H1 (cell line): Measurements from ENCODE around the gene GPR34. TPM values are rescaled to one million over a fixed set of nuclear protein-coding genes. Genes with fewer than 3 reads are reported as not detected.

Source experiments
- CTCF ChIA-PET: fragments of 300-600 bp; sonication (Branson Sonifier 250); formaldehyde crosslinking; loops from one replicate; lab custom pipeline; 2021; ENCODE audit not compliant: partially characterized antibody; lab: Charles Lee
- POLR2A ChIA-PET: fragments of 300-600 bp; sonication (Branson Sonifier 250); formaldehyde crosslinking; loops from one replicate; lab custom pipeline; 2021; ENCODE audit warnings: inconsistent platforms; ENCODE audit not compliant: partially characterized antibody; lab: Charles Lee
- DNase-seq, 2 experiments: peaks; one replicate each; pipeline versions ENCODE4 v3.0.0 to v3.0.0-alpha.2; 2010 to 2022; ENCODE audit warnings: low spot score in 2 of 2, low read depth in 1 of 2, mixed read lengths in 1 of 2
- FAIRE-seq: peaks from 2 replicates; lab custom pipeline; 2011; peaks lifted over from hg19 to GRCh38; lab: Jason Lieb, UNC
- H2AFZ ChIP-seq: 2 replicates; pipeline ENCODE4 v1.8.1; 2012; ENCODE audit warnings: low read length, inconsistent platforms
- H2AK5ac ChIP-seq: 2 replicates; pipeline ENCODE4 v1.6.1; 2013; ENCODE audit warnings: low read depth, low read length
- H2BK120ac ChIP-seq: replicated peaks from 2 replicates; pipeline ENCODE3; 2013; ENCODE audit warnings: low read depth, low read length, inconsistent platforms
- H2BK12ac ChIP-seq: 2 replicates; pipeline ENCODE4 v1.6.1; 2013; ENCODE audit warnings: low read depth, low read length
- H2BK15ac ChIP-seq: 2 replicates; pipeline ENCODE4 v1.6.1; 2013; ENCODE audit warnings: low read length
- H2BK20ac ChIP-seq: 2 replicates; pipeline ENCODE4 v1.6.1; 2013; ENCODE audit warnings: low read length
- H2BK5ac ChIP-seq: 2 replicates; pipeline ENCODE4 v1.6.1; 2013; ENCODE audit warnings: low read depth, low read length
- H3K14ac ChIP-seq: 2 replicates; pipeline ENCODE4 v1.6.1; 2013; ENCODE audit warnings: inconsistent platforms; ENCODE audit not compliant: insufficient read length
- H3K18ac ChIP-seq: 2 replicates; pipeline ENCODE4 v1.6.1; 2013; ENCODE audit warnings: low read length; ENCODE audit errors: extremely low read depth
- H3K23ac ChIP-seq: 2 replicates; pipeline ENCODE4 v1.6.1; 2013; ENCODE audit warnings: inconsistent platforms; ENCODE audit not compliant: insufficient read length
- H3K23me2 ChIP-seq: 2 replicates; pipeline ENCODE4 v1.6.1; 2013; ENCODE audit warnings: low read depth, low read length
- H3K27ac ChIP-seq: 2 replicates; pipeline ENCODE4 v1.6.1; 2011; ENCODE audit warnings: low read depth, low read length, inconsistent platforms
- H3K27me3 ChIP-seq, 4 experiments: replicated peaks in 1 of 4; 1 replicate in 1 of 4; 2 replicates in 3 of 4; pipeline versions ENCODE4 v1.6.1 to v1.8.1; 2011 to 2013; ENCODE audit warnings: low read length in 3 of 4, mild to moderate bottlenecking in 3 of 4, inconsistent platforms in 2 of 4, mixed read lengths in 2 of 4, moderate library complexity in 1 of 4; ENCODE audit not compliant: control insufficient read depth in 3 of 4, insufficient read depth in 3 of 4; ENCODE audit errors: extremely low read depth in 1 of 4
- H3K36me3 ChIP-seq, 4 experiments: 2 replicates each; pipeline versions ENCODE4 v1.6.1 to v1.8.1; 2011 to 2013; ENCODE audit warnings: mild to moderate bottlenecking in 4 of 4, low read length in 3 of 4, moderate library complexity in 2 of 4, control low read depth in 1 of 4, inconsistent platforms in 1 of 4; ENCODE audit not compliant: insufficient read depth in 4 of 4, control insufficient read depth in 2 of 4
- H3K4ac ChIP-seq: replicated peaks from 2 replicates; pipeline ENCODE3; 2013; ENCODE audit warnings: low read length, low read depth, mixed read lengths, inconsistent platforms; ENCODE audit not compliant: insufficient read length
- H3K4me1 ChIP-seq, 4 experiments: replicated peaks in 1 of 4; 1 replicate in 1 of 4; 2 replicates in 3 of 4; pipeline versions ENCODE4 v1.6.1 to v1.8.1; 2011 to 2013; ENCODE audit warnings: low read length in 3 of 4, inconsistent platforms in 2 of 4, mixed read lengths in 1 of 4; ENCODE audit not compliant: insufficient read depth in 4 of 4, control insufficient read depth in 3 of 4
- H3K4me2 ChIP-seq, 2 experiments: 2 replicates each; pipeline versions ENCODE4 v1.6.1 to v1.8.1; 2011 to 2013; ENCODE audit warnings: low read depth in 2 of 2, low read length in 2 of 2, control low read depth in 1 of 2, inconsistent platforms in 1 of 2, mild to moderate bottlenecking in 1 of 2; ENCODE audit not compliant: insufficient read depth in 1 of 2
- H3K4me3 ChIP-seq, 4 experiments: fragments of 200-600, 300-600 bp in 1 of 4; sonication (generic), shearing (Covaris generic), sonication (Bioruptor Twin) in 1 of 4; 2 replicates each; pipeline versions ENCODE4 v1.5.1 to v1.8.1; 2011 to 2016; ENCODE audit warnings: low read length in 4 of 4, low read depth in 3 of 4, control low read depth in 2 of 4, inconsistent platforms in 2 of 4, mild to moderate bottlenecking in 2 of 4, mixed read lengths in 1 of 4, moderate library complexity in 1 of 4; ENCODE audit not compliant: insufficient read depth in 2 of 4; ENCODE audit errors: extremely low read depth in 1 of 4
- H3K56ac ChIP-seq: replicated peaks from 2 replicates; pipeline ENCODE3; 2013; ENCODE audit warnings: low read depth, mild to moderate bottlenecking, mixed read lengths, low read length, inconsistent platforms; ENCODE audit not compliant: insufficient read length
- H3K79me1 ChIP-seq: 2 replicates; pipeline ENCODE4 v1.6.1; 2013; ENCODE audit warnings: low read depth, low read length, control low read depth
- H3K79me2 ChIP-seq, 2 experiments: 2 replicates each; pipeline versions ENCODE4 v1.6.1 to v1.8.1; 2012 to 2013; ENCODE audit warnings: low read length in 2 of 2, mild to moderate bottlenecking in 2 of 2, inconsistent platforms in 1 of 2; ENCODE audit not compliant: insufficient read depth in 2 of 2, control insufficient read depth in 1 of 2
- H3K9ac ChIP-seq, 4 experiments: replicated peaks in 1 of 4; 1 replicate in 1 of 4; 2 replicates in 3 of 4; pipeline versions ENCODE4 v1.6.1 to v1.8.1; 2011 to 2013; ENCODE audit warnings: low read depth in 3 of 4, low read length in 3 of 4, control low read depth in 2 of 4, mild to moderate bottlenecking in 2 of 4, moderate library complexity in 2 of 4, inconsistent platforms in 1 of 4; ENCODE audit errors: extremely low read depth in 1 of 4
- H3K9me3 ChIP-seq, 2 experiments: 2 replicates each; pipeline versions ENCODE4 v1.6.1 to v1.8.1; 2012 to 2013; ENCODE audit warnings: mild to moderate bottlenecking in 2 of 2, moderate library complexity in 2 of 2, control low read depth in 1 of 2, inconsistent platforms in 1 of 2, low read depth in 1 of 2, low read length in 1 of 2, mixed read lengths in 1 of 2; ENCODE audit not compliant: insufficient read depth in 2 of 2
- H4K20me1 ChIP-seq, 2 experiments: replicated peaks in 1 of 2; 2 replicates each; pipeline versions ENCODE3 to v1.8.1; 2011 to 2013; ENCODE audit warnings: inconsistent platforms in 2 of 2, low read length in 2 of 2, mild to moderate bottlenecking in 1 of 2; ENCODE audit not compliant: insufficient read depth in 2 of 2, control insufficient read depth in 1 of 2
- H4K5ac ChIP-seq: 2 replicates; pipeline ENCODE4 v1.6.1; 2013; ENCODE audit warnings: low read length, low read depth, mixed read lengths, inconsistent platforms; ENCODE audit not compliant: insufficient read length
- H4K8ac ChIP-seq: 2 replicates; pipeline ENCODE4 v1.8.0; 2013; ENCODE audit warnings: mild to moderate bottlenecking, moderate library complexity, low read length, inconsistent platforms; ENCODE audit not compliant: insufficient read depth; ENCODE audit errors: extremely low read depth
- H4K91ac ChIP-seq: replicated peaks from 2 replicates; pipeline ENCODE3; 2013; ENCODE audit warnings: low read length, mixed read lengths, inconsistent platforms; ENCODE audit not compliant: insufficient read length
- POLR2A ChIP-seq, 2 experiments: IDR thresholded peaks; 1 replicate in 1 of 2; 2 replicates in 1 of 2; pipeline ENCODE4 v1.6.1; 2011; ENCODE audit warnings: low read depth in 2 of 2, low read length in 2 of 2, mild to moderate bottlenecking in 2 of 2; ENCODE audit errors: control extremely low read depth in 1 of 2
- RAD21 ChIP-seq, 2 experiments: IDR thresholded peaks in 1 of 2; conservative IDR thresholded peaks in 1 of 2; 2 replicates each; pipeline ENCODE4 v1.6.1; 2011; ENCODE audit warnings: low read depth in 2 of 2, low read length in 2 of 2, improper control_type of control experiment in 1 of 2, inconsistent platforms in 1 of 2, mild to moderate bottlenecking in 1 of 2, moderate library complexity in 1 of 2
- TCF12 ChIP-seq: IDR thresholded peaks from 2 replicates; pipeline ENCODE4 v1.6.1; 2011; ENCODE audit warnings: low read depth, mild to moderate bottlenecking, low read length
- WGBS, 2 experiments: shearing (Covaris generic) in 1 of 2; methylation state at CpG; one replicate each; pipeline versions ENCODE4 v1.1.6 to v1.1.7; 2013 to 2015; ENCODE audit warnings: low lambda C conversion rate in 2 of 2, mixed read lengths in 2 of 2, inconsistent platforms in 1 of 2, low coverage in 1 of 2, missing lambda C conversion rate in 1 of 2; ENCODE audit not compliant: insufficient replicate concordance in 2 of 2, insufficient coverage in 1 of 2, insufficient read length in 1 of 2; ENCODE audit errors: extremely low coverage in 1 of 2, missing lambda C conversion rate in 1 of 2; 5-methylcytosine and 5-hydroxymethylcytosine counted together
- polyA plus RNA-seq, 7 experiments: library from polyadenylated mRNA; depleted of rRNA in 3 of 7; stranded (reverse) in 5 of 7; unstranded in 2 of 7; fragments of >200 nt in 5 of 7; fragments of 200-250 nt in 2 of 7; gene quantifications; 1 replicate in 5 of 7; 2 replicates in 1 of 7; 4 replicates in 1 of 7; pipeline versions ENCODE4 v1.2.1 to v1.2.3, GENCODE V29; 2011 to 2013; ENCODE audit warnings: missing spikeins in 2 of 7, mixed read lengths in 2 of 7
- total RNA-seq: library from RNA; stranded (reverse); fragmentation: NEBNext Ultra II Directional; extraction: Animal tissue kit (Norgen Biotek cat#: 25700); gene quantifications from 2 replicates; pipeline ENCODE4 v1.2.1, GENCODE V29; 2021
- TF ChIP-seq, protein P1 (sequence below): IDR thresholded peaks from 2 replicates; pipeline ENCODE4 v1.6.1; 2011; ENCODE audit warnings: low read length, improper control_type of control experiment

GPR34 gene
- total and polyA plus RNA-seq, 2 of the 8 experiments (the other 6 are each of a cell fraction or from before 2014, with no cell fraction given), result not detected

DNA sequence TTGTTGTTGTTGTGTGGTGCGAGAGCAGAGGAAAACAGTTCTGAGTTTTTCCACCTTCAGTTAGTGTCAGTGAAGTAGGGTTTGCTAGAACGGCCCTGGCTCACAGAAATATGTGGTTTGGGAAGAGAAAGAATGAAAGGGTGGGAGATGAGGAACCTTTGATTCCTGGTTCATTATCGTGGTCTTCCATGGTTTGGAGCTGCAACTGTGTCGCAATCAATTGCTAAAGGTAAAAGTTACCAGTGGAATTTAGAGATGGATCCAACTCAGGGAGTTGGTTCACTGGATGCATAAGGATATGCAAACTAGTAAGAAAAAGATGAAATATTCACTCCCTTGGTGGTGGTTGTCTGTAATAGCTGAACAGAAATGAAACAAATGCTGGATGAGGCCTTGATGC is 35.6 kb upstream of the GPR34 start:
- Histone ChIP-seq H2BK120ac (no peak overlapping the region), H4K8ac (no peak overlapping the region), H3K4me1 (no peaks in the 10 kb centered on the region), H3K56ac (no peak overlapping the region), H2AK5ac (no peak overlapping the region), H3K18ac (no peak overlapping the region), H3K9ac (no peak overlapping the region), H3K9me3 (no peaks in the 10 kb centered on the region), H4K5ac (no peak overlapping the region), H2AFZ (no peak overlapping the region), H3K27ac (no peak overlapping the region), H3K4ac (no peak overlapping the region), H2BK15ac (no peak overlapping the region), H3K79me2 (no peaks in the 10 kb centered on the region), H3K36me3 (no peaks in the 10 kb centered on the region; a peak in 2 of 8 replicates), H3K4me3 (no peak overlapping the region), H2BK5ac (no peak overlapping the region), H2BK20ac (no peak overlapping the region), H3K14ac (no peak overlapping the region), H4K20me1 (no peaks in the 10 kb centered on the region), H3K23ac (no peak overlapping the region), H2BK12ac (no peak overlapping the region), H3K79me1 (no peaks in the 10 kb centered on the region), H4K91ac (no peak overlapping the region), H3K23me2 (no peaks in the 10 kb centered on the region), H3K27me3 (no peaks in the 10 kb centered on the region), H3K4me2 (no peak overlapping the region)
- ChIA-PET POLR2A (no interaction called here), CTCF (no interaction called here)
- DNase-seq (no peak), FAIRE-seq (no peak)
- WGBS, 2 experiments, result 95% methylated on average over 4 of the region's 4 CpGs; no CpG with 5 or more reads in 1 of the 2 experiments
- TF ChIP-seq RAD21 (IDR thresholded peaks at IDR 0.05 in 1 of 2, conservative IDR thresholded peaks at IDR 0.05 in 1 of 2; ENCODE audit: low read depth in 2 of 2, low read length in 2 of 2) (no peak), POLR2A (IDR thresholded peaks at IDR 0.05; ENCODE audit: control extremely low read depth in 1 of 2, low read depth in 2 of 2, low read length in 2 of 2) (no peak), TCF12 (no peak)
- TF ChIP-seq, protein P1, sequence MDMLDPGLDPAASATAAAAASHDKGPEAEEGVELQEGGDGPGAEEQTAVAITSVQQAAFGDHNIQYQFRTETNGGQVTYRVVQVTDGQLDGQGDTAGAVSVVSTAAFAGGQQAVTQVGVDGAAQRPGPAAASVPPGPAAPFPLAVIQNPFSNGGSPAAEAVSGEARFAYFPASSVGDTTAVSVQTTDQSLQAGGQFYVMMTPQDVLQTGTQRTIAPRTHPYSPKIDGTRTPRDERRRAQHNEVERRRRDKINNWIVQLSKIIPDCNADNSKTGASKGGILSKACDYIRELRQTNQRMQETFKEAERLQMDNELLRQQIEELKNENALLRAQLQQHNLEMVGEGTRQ, result no peak
